NAMALWA (cell line): ENCODE measurements around the gene TRPM3.
A peak's percentile ranks its signal among the peaks of the same experiment; 100 is the strongest.

Experiments
- DNase-seq: peaks from one replicate; pipeline ENCODE4 v3.0.0-alpha.2; 2015; ENCODE audit warnings: low spot score

The TRPM3 gene

GRCh38 chr9:70517926-70518610 lies 603.4 kb downstream of the TRPM3 start:
- DNase-seq: no peak

DNA sequence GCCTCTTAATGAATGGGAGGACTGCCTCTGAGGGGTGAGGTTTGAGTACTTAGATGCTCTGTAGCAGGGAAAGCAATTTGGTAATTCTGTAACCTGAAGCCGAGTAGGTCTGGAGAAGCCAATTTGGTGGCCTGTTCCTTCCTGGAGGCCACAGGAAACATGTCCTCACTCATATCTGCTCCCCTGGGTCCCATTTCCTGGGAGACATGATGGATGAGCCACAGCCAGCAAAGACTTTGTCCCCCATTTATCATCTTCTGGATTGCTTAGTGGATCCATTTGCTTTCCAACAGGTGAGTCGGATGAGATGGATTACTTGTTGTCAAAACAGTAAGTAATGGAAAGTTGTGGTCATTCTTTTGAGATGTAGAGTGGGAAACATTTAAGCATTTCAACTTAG lies 607.1 kb downstream of the TRPM3 start:
- no peak for DNase-seq

- no peak for DNase-seq
Observed at GRCh38 chr9:70511858-70512257, 609.6 kb downstream of the TRPM3 start.

DNA sequence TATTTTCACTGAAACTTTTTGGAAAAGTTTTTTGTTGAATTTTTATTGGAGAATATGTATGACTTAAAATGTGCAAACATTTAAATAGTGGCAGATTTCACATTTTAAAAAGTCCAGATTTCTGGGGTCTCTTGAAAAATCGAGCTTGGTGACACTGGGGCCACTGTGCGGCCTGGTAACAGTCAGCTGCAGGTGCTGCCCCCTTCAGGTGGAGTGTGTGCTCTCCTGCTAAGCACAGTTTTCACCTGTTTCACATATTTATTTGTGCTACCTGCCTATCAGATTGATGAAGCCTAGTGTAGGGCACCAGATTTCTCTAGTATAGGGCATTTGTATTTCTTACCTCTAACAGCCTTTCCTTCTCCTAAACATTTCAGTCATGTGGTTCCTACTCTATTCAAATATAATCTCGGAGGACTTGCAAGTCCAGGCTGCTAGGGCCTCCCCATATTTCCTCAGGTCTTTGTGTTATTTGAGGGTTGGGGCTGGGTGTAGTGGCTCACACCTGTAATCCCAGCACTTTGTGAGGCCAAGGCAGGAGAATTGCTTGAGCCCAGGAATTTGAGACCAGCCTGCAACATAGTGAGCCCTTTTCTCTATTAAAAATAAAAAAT lies 611.2 kb downstream of the TRPM3 start:
- peak; percentile 34 for DNase-seq

- no peak for DNase-seq
Observed at GRCh38 chr9:70506159-70506558, 615.3 kb downstream of the TRPM3 start.

DNA sequence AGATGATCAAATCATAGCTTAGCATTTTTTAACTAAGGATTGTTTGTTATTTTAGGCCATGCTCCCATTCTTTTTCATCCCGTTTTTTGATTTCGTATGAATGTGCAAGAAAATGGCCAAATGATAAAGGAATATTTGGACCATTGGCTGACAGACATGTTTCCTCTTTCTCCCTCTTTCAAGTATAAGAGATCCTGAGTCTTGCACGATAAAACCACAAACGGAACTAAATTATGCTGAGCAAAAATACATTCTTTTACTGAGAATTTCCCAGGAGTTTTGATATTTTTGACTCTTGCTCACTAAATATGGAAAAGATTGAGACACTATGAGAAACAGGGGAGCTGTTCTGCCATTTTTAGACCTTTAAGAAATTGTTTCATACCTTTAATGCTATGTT lies 616.6 kb downstream of the TRPM3 start:
- DNase-seq: no peak

- no peak for DNase-seq
Observed at GRCh38 chr9:70502690-70503089, 618.7 kb downstream of the TRPM3 start.

GRCh38 chr9:70500793-70501192 lies 620.6 kb downstream of the TRPM3 start:
- DNase-seq: no peak

DNA sequence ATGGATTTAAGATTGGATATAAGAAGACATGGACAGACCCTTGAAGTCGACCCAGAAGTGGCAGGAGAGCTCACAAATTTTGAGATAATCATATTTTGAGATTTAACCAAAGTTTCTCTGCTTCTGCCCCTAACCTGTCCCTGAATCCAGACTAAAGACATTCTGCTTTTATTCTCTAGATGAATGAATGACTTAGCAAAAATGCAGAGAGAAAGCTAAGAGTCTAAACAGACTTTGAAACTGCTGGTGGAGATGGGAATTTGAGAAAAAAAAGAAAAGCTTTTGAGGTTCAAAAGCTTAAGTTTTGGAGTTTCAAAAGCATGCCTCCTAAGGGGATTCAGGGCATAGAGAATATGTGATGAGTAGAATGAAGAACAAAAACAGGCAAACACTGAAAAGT lies 621.8 kb downstream of the TRPM3 start:
- DNase-seq: no peak

GRCh38 chr9:70498866-70499265 lies 622.6 kb downstream of the TRPM3 start:
- DNase-seq: no peak

- no peak for DNase-seq
Observed at GRCh38 chr9:70496244-70496643, 625.2 kb downstream of the TRPM3 start.

GRCh38 chr9:70495514-70495913 lies 625.9 kb downstream of the TRPM3 start:
- no peak for DNase-seq

DNA sequence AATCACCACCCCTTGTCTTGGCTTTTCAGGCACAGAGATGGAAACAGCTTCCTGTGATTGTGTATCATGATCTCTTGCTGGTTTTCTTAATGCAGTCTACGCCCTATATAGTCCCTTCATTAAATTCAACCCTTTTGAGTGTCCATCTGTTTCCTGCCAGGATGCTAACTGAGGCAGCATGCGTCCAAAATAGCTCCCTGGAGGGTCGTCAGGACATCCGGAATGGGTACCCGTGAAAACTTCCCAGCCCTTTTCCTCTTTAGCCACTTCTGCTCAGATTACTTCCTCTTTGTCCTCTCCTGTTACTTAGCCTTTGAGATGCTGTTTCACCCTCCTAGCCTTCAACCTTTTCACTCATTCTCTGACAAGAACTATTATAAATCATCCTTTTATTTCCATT lies 627.2 kb downstream of the TRPM3 start:
- DNase-seq: no peak

GRCh38 chr9:70493029-70493428 lies 628.4 kb downstream of the TRPM3 start:
- no peak for DNase-seq

DNA sequence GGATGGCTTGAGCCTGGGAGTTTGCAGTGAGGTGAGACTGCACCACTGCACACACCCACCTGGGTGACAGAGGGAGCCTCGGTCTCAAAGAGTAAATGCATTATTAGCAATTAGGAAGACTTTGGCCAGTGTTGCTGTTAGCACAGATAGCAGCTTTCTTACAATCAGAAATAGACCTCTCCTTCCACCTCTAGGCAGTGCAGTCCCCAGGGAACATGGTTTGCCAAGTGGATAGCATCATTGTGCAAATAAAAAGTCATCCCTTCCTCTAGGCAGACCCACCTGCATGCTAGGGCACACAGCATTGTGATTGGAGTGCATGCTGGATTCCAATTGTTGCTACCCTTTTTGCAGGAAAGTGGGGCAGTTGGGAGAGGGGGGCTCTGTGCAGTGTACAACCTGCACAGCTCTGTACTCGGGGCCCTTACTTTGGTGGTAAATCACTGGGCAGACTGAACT lies 629.1 kb downstream of the TRPM3 start:
- no peak for DNase-seq

DNA sequence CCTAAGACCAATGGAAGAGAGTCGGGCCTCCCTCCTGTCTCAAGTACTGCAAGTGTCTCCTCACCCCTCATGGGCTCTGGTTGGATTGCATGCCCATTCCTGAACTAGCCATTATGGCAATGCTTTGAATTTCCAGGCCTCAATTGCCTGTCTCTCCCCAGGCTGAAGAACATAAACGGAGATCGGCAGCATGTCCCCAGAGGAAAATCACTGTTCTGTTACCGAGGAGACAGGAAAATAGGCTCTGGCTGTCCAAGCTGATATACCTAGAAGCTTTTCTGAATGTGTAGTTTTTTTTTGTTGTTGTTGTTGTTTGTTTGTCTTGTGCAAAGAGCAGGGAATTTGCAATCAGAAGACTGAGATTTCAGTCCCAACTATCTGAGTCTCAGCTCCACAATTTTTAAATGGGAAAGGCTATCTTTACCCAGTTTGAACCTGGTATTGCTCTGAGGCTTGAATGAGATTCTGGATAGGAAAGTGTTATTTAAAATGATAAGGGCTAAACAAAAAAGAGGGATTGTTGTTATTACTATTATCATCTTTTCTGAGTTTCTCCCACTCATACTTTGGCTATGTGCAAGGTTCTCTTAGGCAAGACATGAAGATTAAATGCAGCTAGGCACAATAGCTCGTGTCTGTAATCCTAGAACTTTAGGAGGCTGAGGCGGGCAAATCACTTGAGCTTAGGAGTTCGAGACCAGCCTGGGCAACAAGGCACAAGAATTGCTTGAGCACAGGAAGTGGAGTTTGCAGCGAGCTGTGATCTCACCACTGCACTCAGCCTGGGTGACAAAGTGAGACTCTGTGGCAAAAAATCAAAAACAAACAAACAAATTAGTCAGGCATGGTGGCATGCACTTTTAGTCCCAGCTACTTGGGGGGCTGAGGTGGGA lies 629.7 kb downstream of the TRPM3 start:
- DNase-seq: no peak

DNA sequence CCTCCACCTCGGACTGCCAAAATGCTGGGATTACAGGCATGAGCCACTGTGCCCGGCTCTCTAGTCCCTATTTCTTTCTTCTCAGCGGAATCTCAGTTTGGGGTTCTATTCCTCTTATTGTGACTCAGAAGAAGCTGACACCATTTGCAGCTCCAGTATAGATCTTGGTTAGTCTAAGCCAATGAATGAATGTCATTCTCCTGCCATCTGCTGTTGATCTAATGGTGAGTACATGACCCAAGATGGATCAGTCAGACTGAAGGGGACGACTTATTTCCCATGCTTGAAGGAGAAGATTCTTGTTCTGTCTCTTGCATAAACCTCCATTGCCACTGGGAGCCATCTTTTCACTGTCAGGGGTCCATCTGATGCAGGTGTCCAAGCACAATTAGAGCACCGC lies 630.9 kb downstream of the TRPM3 start:
- DNase-seq: no peak

- DNase-seq: no peak
Observed at GRCh38 chr9:70488793-70489105, 632.7 kb downstream of the TRPM3 start.

GRCh38 chr9:70488098-70488792 lies 633.2 kb downstream of the TRPM3 start:
- no peak for DNase-seq

DNA sequence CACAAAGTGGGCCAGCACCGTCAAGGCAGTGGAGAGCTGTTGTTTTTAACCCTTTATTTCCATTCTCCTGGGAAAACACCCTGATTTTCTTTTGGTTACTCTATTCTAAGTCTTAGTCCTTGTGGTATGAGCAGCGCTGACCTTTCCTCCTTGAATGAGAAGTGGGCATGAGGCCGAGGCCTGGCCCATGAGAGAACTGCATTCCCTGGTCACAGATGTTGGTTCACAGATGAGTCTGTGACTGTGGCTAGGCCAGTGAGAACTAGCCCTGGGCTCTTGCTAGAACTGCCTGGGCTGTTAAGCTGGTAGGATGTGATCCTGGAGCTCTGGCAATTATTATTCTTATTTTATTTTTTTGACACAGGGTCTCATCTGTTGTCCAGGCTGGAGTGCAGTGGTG lies 635.3 kb downstream of the TRPM3 start:
- no peak for DNase-seq

- DNase-seq: no peak
Observed at GRCh38 chr9:70485273-70485858, 636.1 kb downstream of the TRPM3 start.
